HG03095 (cell line): Measurements from ENCODE around the gene ACVR2B.
A peak's percentile ranks its signal among the peaks of the same experiment; 100 is the strongest.

Source experiments
- ATAC-seq: cut with Tn5 transposase; IDR thresholded peaks from one replicate; pipeline ENCODE4 v1.9.1; 2021; ENCODE audit warnings: moderate library complexity; ENCODE audit not compliant: unreplicated experiment

Gene ACVR2B

GRCh38 chr3:38457111-38458003, 3.7 kb downstream of the ACVR2B start:
- no peak for ATAC-seq

- ATAC-seq: no peak
Measured at GRCh38 chr3:38458796-38459498, 5.3 kb downstream of the ACVR2B start.

- ATAC-seq: no peak
Measured at GRCh38 chr3:38459499-38460048, 5.9 kb downstream of the ACVR2B start.

DNA sequence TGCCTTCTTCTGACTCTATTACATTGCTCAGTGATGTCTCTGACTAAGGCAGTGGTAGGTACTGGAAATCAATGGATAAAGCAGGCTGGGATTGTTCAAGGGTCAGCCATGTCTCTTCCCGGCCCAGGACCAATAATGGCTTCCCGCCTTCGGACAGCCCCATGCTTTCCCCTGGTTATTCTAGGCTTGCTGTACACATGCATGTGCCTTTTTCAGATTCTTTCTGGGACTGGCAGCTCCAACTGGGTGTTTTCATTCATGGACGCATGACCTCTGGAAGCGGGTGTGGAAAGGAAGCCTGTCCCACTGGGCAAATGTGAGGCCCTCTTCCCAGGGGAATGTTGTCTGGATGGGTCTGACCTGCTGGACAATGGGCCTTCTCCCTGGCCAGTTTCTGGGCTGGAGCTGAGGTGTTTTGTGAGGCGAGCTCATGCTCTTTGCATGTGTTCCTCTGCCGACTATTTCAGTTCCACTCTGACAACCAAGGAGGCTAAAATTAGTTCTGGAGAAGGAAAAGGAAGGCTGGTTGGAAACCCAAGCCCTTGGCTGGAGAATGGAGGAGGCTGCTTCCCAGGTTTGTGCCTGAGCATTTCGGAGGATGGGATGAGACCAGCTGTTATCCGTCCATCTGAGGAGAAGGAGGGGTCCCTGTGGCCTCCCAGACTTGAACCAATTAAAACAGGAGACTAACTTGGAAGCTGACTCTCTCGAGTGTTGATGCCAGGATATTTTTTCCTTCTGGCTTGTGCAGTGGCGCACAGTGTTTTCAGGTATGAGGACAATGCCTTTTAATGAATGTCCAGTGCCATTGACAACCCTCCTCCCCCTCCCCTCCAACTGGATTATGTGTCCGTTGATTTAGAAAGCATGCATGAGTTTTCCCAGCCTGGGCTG, 6.9 kb downstream of the ACVR2B start:
- ATAC-seq: no peak

GRCh38 chr3:38465588-38466154, 12.0 kb downstream of the ACVR2B start:
- no peak for ATAC-seq

DNA sequence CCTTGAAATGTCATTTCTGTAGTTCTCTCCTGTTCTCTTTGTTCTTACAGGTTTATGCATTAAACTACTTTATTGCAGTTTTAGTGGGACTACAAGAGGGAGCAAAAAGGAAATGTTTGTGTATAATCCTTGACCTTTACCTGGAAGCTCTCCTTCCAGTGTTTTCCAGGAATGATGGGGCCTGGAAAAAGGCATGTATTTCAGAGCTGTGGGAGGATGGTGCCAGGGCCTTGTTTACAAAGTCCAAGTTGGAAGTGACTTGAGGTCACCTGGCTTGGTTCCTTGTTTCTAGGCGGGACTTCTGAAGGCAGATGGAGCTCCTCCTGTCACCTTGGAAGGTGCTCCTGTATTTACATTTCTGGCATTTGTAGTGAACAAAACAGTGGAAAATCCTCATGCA, 15.1 kb downstream of the ACVR2B start:
- no peak for ATAC-seq

DNA sequence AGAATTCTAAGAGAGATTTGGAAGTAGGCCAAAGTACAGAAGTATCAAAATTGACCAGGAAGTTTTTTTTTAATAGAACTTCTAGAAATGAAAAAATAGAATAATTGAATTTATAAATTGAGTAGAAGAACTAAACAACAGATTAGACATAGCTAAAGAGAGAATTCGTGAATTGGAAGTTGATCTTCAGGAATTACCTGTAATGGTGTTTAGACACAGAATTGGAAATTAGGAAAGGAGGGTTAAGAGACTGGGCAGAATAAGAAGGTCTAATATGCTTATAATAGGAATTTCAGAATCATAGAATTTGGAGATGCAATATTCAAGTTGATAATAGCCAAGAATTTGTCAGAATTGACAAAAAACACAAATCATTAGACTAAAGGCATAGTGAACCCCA, 16.2 kb downstream of the ACVR2B start:
- no peak for ATAC-seq

- ATAC-seq: no peak
Measured at GRCh38 chr3:38471260-38471857, 17.7 kb downstream of the ACVR2B start.

DNA sequence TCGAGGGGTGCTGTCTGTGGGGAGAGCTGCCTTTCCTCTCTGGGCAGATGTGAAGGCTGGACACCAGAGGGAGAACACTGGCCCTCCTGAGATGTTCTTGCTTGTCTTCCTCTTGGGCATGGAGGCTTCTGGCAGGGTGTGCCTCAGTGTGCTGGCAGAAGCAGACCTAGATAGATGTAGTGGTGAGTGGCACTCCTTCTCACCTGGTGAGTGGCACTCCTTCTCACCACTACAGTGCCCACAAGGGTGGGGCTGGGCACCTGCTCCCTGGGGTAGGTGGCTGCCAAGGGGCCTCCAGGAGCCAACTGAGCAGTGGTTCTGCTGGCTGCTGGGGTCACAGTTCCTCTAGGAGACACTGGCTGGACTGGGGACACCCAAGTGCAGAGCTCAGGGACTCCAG, 18.7 kb downstream of the ACVR2B start:
- ATAC-seq: no peak

- ATAC-seq: no peak
Measured at GRCh38 chr3:38473229-38473628, 19.5 kb downstream of the ACVR2B start.

DNA sequence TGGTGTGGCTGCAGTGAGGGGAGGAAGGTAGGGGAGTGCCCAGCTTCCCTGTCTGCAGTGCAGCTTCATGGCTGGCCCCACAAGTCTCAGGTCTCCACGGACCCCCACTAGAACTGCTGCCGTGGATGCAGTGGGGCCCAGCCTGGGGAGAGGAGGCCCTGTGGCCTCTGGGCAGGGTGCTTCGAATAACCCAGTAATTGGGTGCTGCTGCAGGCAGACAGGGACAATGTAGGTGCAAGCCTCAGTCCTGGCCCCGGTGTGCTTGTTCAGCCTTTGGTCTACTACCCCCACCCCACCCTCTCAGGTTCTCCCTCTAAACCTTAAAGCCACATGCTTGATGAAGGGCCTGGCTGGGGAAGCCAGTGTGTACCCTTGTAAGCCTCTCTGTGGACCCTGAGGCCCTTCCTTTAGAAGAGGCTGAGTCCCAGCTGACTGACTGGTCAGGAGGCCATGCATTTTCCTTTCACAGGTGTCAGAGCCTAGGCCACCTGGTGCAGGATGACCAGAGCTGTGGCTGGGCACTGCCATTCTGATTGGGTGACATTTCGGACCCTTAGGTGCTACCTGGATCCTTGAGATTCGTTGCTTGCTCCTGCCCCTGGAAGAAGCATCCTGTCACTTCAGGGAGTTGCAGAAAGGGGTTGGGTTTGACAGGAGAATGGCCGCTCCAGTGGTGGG, 21.4 kb downstream of the ACVR2B start:
- ATAC-seq: no peak

DNA sequence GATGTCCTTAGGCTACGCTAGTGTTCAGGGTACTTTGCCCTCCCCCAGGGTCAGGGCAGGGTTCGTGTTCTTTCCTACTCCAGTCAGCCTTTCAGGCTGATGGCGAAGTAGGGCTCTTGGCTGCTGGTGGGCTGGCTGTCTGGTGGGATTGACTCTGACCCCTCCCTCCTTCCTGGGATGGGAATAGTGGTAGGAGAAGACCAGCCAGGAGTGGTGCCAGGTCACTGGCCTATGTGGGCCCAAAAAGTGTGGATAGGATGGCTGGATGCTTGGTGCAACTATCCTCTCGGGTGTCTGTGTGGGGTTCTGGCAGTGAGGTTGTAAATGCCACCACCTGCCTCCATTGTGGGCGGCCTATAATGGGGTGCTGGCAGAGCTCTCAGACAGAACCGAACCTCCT, 22.0 kb downstream of the ACVR2B start:
- no peak for ATAC-seq

DNA sequence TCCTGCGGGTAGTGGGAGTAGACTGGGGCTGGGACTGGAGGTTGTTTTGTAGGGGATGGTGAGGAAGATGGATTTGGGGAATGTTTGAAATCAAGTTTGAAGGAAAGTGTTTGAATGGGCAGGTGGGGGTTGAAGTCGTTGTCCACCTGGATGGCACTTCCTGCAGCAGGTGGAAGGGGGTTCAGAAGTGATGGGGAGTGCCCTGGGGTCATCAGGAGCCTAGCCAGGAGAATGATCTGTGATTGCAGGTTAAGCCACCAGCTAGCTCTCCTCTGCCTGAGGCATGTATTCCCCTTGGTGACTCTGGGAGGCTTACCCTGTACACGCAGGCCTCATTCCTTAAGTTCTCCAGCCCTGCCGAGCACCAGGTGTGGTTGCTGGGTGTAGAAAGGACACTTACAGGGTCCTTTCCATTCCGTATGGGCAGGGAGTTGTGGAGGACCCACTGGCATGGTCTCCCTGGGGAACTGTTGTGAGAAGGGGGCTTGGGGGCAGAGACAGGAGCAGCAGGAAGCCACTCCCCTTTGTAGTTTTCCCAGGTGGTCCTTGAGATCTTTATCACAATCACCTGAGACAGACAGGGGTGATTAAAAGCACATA, 22.6 kb downstream of the ACVR2B start:
- no peak for ATAC-seq

- ATAC-seq: no peak
Measured at GRCh38 chr3:38477057-38477820, 23.5 kb downstream of the ACVR2B start.

- ATAC-seq: no peak
Measured at GRCh38 chr3:38477839-38478450, 24.3 kb downstream of the ACVR2B start.

DNA sequence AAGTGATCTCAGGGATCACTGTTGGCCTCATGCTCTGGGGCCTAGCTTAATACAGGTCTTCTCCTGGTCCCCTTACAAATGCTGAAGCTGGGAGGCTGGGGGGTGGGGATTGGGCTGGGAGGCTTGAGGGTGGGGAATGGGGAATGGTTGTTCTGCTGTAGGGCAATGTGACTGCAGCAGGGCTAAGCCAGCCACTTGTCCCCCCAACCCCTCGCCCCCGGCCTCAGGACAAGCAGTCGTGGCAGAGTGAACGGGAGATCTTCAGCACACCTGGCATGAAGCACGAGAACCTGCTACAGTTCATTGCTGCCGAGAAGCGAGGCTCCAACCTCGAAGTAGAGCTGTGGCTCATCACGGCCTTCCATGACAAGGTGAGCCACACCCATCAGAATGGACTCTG, 25.2 kb downstream of the ACVR2B start:
- no peak for ATAC-seq

DNA sequence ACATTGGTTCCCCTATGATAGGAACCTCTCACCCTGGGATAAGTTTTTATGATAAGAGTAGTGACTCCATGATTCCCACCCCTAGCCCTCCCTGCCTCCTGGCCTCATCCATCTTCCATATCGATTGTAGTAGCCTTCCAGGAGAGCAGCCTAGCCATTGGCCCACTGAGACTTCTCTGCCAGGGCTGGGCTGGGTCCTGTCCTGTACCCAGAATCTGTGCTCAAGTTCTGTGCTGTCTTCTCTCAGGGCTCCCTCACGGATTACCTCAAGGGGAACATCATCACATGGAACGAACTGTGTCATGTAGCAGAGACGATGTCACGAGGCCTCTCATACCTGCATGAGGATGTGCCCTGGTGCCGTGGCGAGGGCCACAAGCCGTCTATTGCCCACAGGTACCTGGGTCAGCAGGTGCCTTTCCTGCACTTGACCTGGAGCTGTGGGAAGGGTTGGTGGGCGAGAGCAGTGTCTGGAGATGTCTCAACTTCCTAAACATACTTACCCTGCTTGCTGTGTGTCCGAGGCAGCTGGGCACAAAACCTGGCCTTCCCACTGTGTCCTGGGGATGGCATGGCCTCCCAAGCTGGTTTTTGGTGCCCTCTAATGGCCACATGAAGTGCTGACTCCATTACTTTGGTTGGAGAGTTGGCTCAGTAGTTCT, 25.9 kb downstream of the ACVR2B start:
- peak; percentile 64 for ATAC-seq

- ATAC-seq: no peak
Measured at GRCh38 chr3:38480093-38480445, 26.4 kb downstream of the ACVR2B start.
